ENCODE results near the gene SLC26A1. TPM values are rescaled to one million over a fixed set of nuclear protein-coding genes. Genes with fewer than 3 reads are reported as not detected.

Gene SLC26A1
- total RNA-seq, 4 donors from 2014 or later: 0.16 TPM; not detected in 3

DNA sequence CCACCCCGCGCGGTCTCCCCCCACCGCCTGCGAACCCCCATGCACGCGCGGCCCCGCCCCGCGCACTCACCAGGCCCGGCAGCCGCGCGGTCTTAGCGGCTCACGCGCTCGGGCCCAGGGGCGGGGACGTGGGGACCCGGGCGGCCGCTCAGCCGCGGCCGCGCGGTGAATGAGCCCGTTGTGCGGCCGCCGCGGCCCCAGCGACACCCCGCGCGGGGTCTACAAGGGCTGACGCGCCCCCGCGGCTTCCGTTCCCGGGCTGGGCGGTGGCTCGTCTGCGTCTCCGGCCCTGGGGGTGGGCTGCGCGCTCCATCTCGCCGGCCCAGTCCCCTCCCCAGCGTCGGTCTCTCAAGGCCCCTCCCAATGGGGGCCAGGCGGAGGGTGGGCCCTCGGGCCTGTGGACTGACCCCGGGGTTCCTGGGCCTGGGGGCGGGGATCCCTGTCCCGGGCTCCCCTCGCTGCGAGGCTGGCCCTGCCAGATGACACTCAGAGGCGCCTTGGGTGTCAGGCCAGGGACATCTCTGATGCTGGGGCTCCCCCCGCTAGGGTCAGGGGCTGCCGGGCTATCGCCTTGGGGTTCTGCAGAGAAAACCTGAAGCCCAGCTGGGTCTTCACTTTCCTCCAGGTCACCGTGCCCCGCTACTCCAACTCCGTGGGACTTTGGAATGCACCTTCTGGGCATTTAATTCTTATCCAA lies 4.3 kb upstream of the SLC26A1 start:
- H3K36me3 ChIP-seq: no peaks in the 10 kb centered on the region
- peak overlapping the region; percentile 19 to 43 (median 33) for H3K4me3 ChIP-seq
- TF ChIP-seq, protein P1, sequence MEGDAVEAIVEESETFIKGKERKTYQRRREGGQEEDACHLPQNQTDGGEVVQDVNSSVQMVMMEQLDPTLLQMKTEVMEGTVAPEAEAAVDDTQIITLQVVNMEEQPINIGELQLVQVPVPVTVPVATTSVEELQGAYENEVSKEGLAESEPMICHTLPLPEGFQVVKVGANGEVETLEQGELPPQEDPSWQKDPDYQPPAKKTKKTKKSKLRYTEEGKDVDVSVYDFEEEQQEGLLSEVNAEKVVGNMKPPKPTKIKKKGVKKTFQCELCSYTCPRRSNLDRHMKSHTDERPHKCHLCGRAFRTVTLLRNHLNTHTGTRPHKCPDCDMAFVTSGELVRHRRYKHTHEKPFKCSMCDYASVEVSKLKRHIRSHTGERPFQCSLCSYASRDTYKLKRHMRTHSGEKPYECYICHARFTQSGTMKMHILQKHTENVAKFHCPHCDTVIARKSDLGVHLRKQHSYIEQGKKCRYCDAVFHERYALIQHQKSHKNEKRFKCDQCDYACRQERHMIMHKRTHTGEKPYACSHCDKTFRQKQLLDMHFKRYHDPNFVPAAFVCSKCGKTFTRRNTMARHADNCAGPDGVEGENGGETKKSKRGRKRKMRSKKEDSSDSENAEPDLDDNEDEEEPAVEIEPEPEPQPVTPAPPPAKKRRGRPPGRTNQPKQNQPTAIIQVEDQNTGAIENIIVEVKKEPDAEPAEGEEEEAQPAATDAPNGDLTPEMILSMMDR (IDR thresholded peaks at IDR 0.05 in 4 of 5, conservative IDR thresholded peaks at IDR 0.05 in 1 of 5): no peak
- no peak for TF ChIP-seq POLR2A (IDR thresholded peaks at IDR 0.05)
- no peaks in the 10 kb centered on the region for H3K9me3 ChIP-seq
- no peak overlapping the region for H3K27ac ChIP-seq
- in situ Hi-C loops (cut with MboI; ENCODE audit: low sequenced_read_pairs in 4 of 4) (no loop called here), intact Hi-C loops (cut with DNase I; ENCODE audit: low total_unique reads) (no loop called here)
- H3K27me3 ChIP-seq: peaks cover 55 to 61% (median 57%) of the 10 kb centered on the region in 3 donors
- H3K4me1 ChIP-seq: peaks cover 8 to 9% of the 10 kb centered on the region in 2 donors
- DNase-seq (no peak), ATAC-seq (no peak)

DNA sequence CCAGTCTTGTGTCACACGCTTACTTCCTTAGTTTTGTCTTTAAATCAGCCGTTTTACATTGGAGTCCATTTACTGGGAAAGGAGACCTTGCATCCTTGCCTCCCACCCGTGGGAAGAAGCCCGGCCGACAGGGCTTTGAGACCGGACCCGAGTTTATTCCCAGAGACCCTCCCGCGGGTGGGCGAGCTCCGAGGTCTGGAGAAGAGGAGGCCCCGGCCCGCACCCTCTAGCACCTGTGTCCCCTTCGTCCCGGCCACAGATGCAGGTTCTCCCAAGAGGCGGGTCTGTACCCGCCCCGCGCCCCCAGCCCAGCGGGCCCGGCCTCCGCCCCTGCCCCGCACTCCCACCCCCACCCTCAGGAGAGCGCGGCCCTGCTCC lies 3.8 kb upstream of the SLC26A1 start:
- no peak for TF ChIP-seq POLR2A (IDR thresholded peaks at IDR 0.05)
- TF ChIP-seq, protein P1 (IDR thresholded peaks at IDR 0.05 in 4 of 5, conservative IDR thresholded peaks at IDR 0.05 in 1 of 5): no peak
- H3K4me3 ChIP-seq: peak overlapping the region in 1 of 4 donors; percentile 38
- intact Hi-C loops (cut with DNase I; ENCODE audit: low total_unique reads): no loop called here
- H3K36me3 ChIP-seq: no peaks in the 10 kb centered on the region
- no peak overlapping the region for H3K27ac ChIP-seq
- H3K27me3 ChIP-seq: peaks cover 50 to 56% (median 52%) of the 10 kb centered on the region in 3 donors
- DNase-seq (no peak), ATAC-seq (no peak)
- in situ Hi-C loops (cut with MboI; ENCODE audit: low sequenced_read_pairs in 4 of 4): no loop called here
- no peaks in the 10 kb centered on the region for H3K9me3 ChIP-seq
- peaks cover 7 to 8% of the 10 kb centered on the region in 2 donors for H3K4me1 ChIP-seq

DNA sequence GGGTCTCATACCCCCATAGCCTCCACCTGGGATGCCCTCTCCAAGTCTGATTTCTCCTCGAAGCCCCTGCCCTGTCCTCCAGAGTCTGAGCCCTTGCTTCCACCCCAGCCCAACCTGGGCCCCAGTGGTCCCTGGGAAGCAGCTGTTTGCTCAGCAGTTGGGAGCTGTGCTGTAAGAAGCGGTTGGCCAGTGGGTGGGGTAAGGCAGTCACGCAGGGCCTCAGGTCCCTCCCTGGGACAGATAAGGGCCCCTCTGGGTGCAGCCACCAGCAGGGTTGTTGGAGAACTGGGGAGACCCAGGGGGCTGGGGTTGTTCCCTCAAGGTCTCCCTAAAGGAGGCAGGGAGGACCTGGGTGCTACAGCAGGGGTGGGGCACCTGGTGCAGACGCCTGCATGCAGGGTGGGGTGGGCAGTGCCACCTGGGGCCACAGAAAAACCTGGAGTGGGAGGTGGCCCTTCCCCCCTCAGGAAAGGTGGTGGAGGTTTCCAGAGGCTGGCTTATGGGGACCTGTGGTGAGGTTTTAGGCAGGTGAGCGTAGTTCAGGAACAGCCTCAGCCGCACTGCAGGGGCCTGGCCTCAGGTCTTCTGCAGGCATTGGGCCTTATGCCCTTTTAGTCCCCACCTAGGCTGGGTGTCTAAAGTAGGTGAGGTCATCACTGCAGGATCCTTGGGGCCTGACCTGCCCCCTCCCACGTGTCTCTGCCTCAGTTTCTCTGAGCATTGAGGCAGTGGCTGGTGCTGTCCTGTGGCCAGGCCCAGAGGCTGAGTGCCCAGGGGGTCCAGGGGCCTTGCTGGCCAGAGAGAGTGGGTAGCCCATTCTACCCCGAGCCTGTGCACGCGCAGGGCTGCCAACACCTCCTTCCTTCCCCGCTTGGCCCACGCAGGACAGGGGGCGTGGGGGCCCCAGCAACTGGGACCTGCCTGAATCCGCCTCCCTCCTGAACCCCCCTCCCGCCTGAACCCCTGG lies 3.1 kb upstream of the SLC26A1 start:
- Histone ChIP-seq H3K4me1 (peaks cover 7 to 8% of the 10 kb centered on the region in 2 donors), H3K9me3 (no peaks in the 10 kb centered on the region), H3K36me3 (no peaks in the 10 kb centered on the region), H3K27me3 (peaks cover 43 to 49% (median 45%) of the 10 kb centered on the region in 3 donors), H3K4me3 (no peak overlapping the region), H3K27ac (no peak overlapping the region)
- in situ Hi-C loops (cut with MboI; ENCODE audit: low sequenced_read_pairs in 4 of 4): no loop called here
- DNase-seq (no peak), ATAC-seq (no peak)
- TF ChIP-seq POLR2A (IDR thresholded peaks at IDR 0.05): no peak
- TF ChIP-seq, protein P1 (IDR thresholded peaks at IDR 0.05 in 4 of 5, conservative IDR thresholded peaks at IDR 0.05 in 1 of 5): no peak
- intact Hi-C loops (cut with DNase I; ENCODE audit: low total_unique reads): no loop called here

DNA sequence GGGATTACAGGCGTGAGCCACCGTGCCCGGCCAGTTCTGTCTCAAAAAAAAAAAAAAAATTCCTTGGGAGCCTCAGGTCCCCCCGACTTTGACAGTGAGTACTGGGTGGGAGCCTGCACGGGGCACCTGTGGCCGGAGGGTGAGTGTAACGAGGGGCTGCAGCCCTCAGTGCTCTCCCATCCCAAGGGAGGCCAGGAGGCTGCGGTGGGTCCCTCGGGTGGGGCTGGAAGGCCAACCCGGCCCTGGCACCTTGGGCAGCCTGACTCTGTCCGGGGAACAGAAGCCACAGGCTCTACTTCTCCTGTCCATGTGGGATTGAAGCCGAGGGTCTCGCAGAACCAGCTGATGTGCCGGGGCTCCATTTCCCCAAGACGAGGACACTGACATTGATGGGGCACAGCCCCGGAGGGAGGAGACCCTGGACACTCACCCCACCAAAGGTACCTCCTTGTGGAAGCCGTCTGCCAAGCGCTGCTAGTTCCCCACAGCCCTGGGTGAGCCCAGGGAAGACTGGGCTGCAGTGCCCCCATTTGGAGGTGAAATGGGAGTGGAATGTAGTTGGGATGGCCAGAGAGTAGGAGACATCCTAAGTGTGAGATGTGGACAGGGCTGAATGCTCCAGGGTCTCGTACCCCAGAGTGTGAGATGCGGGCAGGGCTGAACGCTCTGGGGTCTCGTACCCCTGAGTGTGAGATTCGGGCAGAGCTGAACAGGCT lies 2.3 kb upstream of the SLC26A1 start:
- DNase-seq (no peak), ATAC-seq (no peak)
- Histone ChIP-seq H3K27me3 (peaks cover 35 to 41% (median 36%) of the 10 kb centered on the region in 3 donors), H3K27ac (no peak overlapping the region), H3K36me3 (peaks cover 0 to 4% of the 10 kb centered on the region in 2 donors), H3K9me3 (no peaks in the 10 kb centered on the region), H3K4me3 (no peak overlapping the region), H3K4me1 (peaks cover 7 to 8% of the 10 kb centered on the region in 2 donors)
- intact Hi-C loops (cut with DNase I; ENCODE audit: low total_unique reads) (no loop called here), in situ Hi-C loops (cut with MboI; ENCODE audit: low sequenced_read_pairs in 4 of 4) (no loop called here)
- TF ChIP-seq POLR2A (IDR thresholded peaks at IDR 0.05): no peak
- TF ChIP-seq, protein P1 (IDR thresholded peaks at IDR 0.05 in 4 of 5, conservative IDR thresholded peaks at IDR 0.05 in 1 of 5): no peak

All from gastrocnemius medialis (tissue), 4 donors.